H1 (cell line): ENCODE measurements around the gene RNFT2. TPM values are rescaled to one million over a fixed set of nuclear protein-coding genes. Genes with fewer than 3 reads are reported as not detected.
A peak's percentile ranks its signal among the peaks of the same experiment; 100 is the strongest.

Source experiments
- CTCF ChIA-PET: fragments of 300-600 bp; sonication (Branson Sonifier 250); formaldehyde crosslinking; loops from one replicate; lab custom pipeline; 2021; ENCODE audit not compliant: partially characterized antibody; lab: Charles Lee
- POLR2A ChIA-PET: fragments of 300-600 bp; sonication (Branson Sonifier 250); formaldehyde crosslinking; loops from one replicate; lab custom pipeline; 2021; ENCODE audit warnings: inconsistent platforms; ENCODE audit not compliant: partially characterized antibody; lab: Charles Lee
- DNase-seq, 2 experiments: peaks; one replicate each; pipeline versions ENCODE4 v3.0.0 to v3.0.0-alpha.2; 2010 to 2022; ENCODE audit warnings: low spot score in 2 of 2, low read depth in 1 of 2, mixed read lengths in 1 of 2
- FAIRE-seq: peaks from 2 replicates; lab custom pipeline; 2011; peaks lifted over from hg19 to GRCh38; lab: Jason Lieb, UNC
- H2AFZ ChIP-seq: 2 replicates; pipeline ENCODE4 v1.8.1; 2012; ENCODE audit warnings: low read length, inconsistent platforms
- H2AK5ac ChIP-seq: 2 replicates; pipeline ENCODE4 v1.6.1; 2013; ENCODE audit warnings: low read depth, low read length
- H2BK120ac ChIP-seq: replicated peaks from 2 replicates; pipeline ENCODE3; 2013; ENCODE audit warnings: low read depth, low read length, inconsistent platforms
- H2BK12ac ChIP-seq: 2 replicates; pipeline ENCODE4 v1.6.1; 2013; ENCODE audit warnings: low read depth, low read length
- H2BK15ac ChIP-seq: 2 replicates; pipeline ENCODE4 v1.6.1; 2013; ENCODE audit warnings: low read length
- H2BK20ac ChIP-seq: 2 replicates; pipeline ENCODE4 v1.6.1; 2013; ENCODE audit warnings: low read length
- H2BK5ac ChIP-seq: 2 replicates; pipeline ENCODE4 v1.6.1; 2013; ENCODE audit warnings: low read depth, low read length
- H3K14ac ChIP-seq: 2 replicates; pipeline ENCODE4 v1.6.1; 2013; ENCODE audit warnings: inconsistent platforms; ENCODE audit not compliant: insufficient read length
- H3K18ac ChIP-seq: 2 replicates; pipeline ENCODE4 v1.6.1; 2013; ENCODE audit warnings: low read length; ENCODE audit errors: extremely low read depth
- H3K23ac ChIP-seq: 2 replicates; pipeline ENCODE4 v1.6.1; 2013; ENCODE audit warnings: inconsistent platforms; ENCODE audit not compliant: insufficient read length
- H3K23me2 ChIP-seq: 2 replicates; pipeline ENCODE4 v1.6.1; 2013; ENCODE audit warnings: low read depth, low read length
- H3K27ac ChIP-seq: 2 replicates; pipeline ENCODE4 v1.6.1; 2011; ENCODE audit warnings: low read depth, low read length, inconsistent platforms
- H3K27me3 ChIP-seq, 4 experiments: replicated peaks in 1 of 4; 1 replicate in 1 of 4; 2 replicates in 3 of 4; pipeline versions ENCODE4 v1.6.1 to v1.8.1; 2011 to 2013; ENCODE audit warnings: low read length in 3 of 4, mild to moderate bottlenecking in 3 of 4, inconsistent platforms in 2 of 4, mixed read lengths in 2 of 4, moderate library complexity in 1 of 4; ENCODE audit not compliant: control insufficient read depth in 3 of 4, insufficient read depth in 3 of 4; ENCODE audit errors: extremely low read depth in 1 of 4
- H3K36me3 ChIP-seq, 4 experiments: 2 replicates each; pipeline versions ENCODE4 v1.6.1 to v1.8.1; 2011 to 2013; ENCODE audit warnings: mild to moderate bottlenecking in 4 of 4, low read length in 3 of 4, moderate library complexity in 2 of 4, control low read depth in 1 of 4, inconsistent platforms in 1 of 4; ENCODE audit not compliant: insufficient read depth in 4 of 4, control insufficient read depth in 2 of 4
- H3K4ac ChIP-seq: replicated peaks from 2 replicates; pipeline ENCODE3; 2013; ENCODE audit warnings: low read length, low read depth, mixed read lengths, inconsistent platforms; ENCODE audit not compliant: insufficient read length
- H3K4me1 ChIP-seq, 4 experiments: replicated peaks in 1 of 4; 1 replicate in 1 of 4; 2 replicates in 3 of 4; pipeline versions ENCODE4 v1.6.1 to v1.8.1; 2011 to 2013; ENCODE audit warnings: low read length in 3 of 4, inconsistent platforms in 2 of 4, mixed read lengths in 1 of 4; ENCODE audit not compliant: insufficient read depth in 4 of 4, control insufficient read depth in 3 of 4
- H3K4me2 ChIP-seq, 2 experiments: 2 replicates each; pipeline versions ENCODE4 v1.6.1 to v1.8.1; 2011 to 2013; ENCODE audit warnings: low read depth in 2 of 2, low read length in 2 of 2, control low read depth in 1 of 2, inconsistent platforms in 1 of 2, mild to moderate bottlenecking in 1 of 2; ENCODE audit not compliant: insufficient read depth in 1 of 2
- H3K4me3 ChIP-seq, 4 experiments: fragments of 200-600, 300-600 bp in 1 of 4; sonication (generic), shearing (Covaris generic), sonication (Bioruptor Twin) in 1 of 4; 2 replicates each; pipeline versions ENCODE4 v1.5.1 to v1.8.1; 2011 to 2016; ENCODE audit warnings: low read length in 4 of 4, low read depth in 3 of 4, control low read depth in 2 of 4, inconsistent platforms in 2 of 4, mild to moderate bottlenecking in 2 of 4, mixed read lengths in 1 of 4, moderate library complexity in 1 of 4; ENCODE audit not compliant: insufficient read depth in 2 of 4; ENCODE audit errors: extremely low read depth in 1 of 4
- H3K56ac ChIP-seq: replicated peaks from 2 replicates; pipeline ENCODE3; 2013; ENCODE audit warnings: low read depth, mild to moderate bottlenecking, mixed read lengths, low read length, inconsistent platforms; ENCODE audit not compliant: insufficient read length
- H3K79me1 ChIP-seq: 2 replicates; pipeline ENCODE4 v1.6.1; 2013; ENCODE audit warnings: low read depth, low read length, control low read depth
- H3K79me2 ChIP-seq, 2 experiments: 2 replicates each; pipeline versions ENCODE4 v1.6.1 to v1.8.1; 2012 to 2013; ENCODE audit warnings: low read length in 2 of 2, mild to moderate bottlenecking in 2 of 2, inconsistent platforms in 1 of 2; ENCODE audit not compliant: insufficient read depth in 2 of 2, control insufficient read depth in 1 of 2
- H3K9ac ChIP-seq, 4 experiments: replicated peaks in 1 of 4; 1 replicate in 1 of 4; 2 replicates in 3 of 4; pipeline versions ENCODE4 v1.6.1 to v1.8.1; 2011 to 2013; ENCODE audit warnings: low read depth in 3 of 4, low read length in 3 of 4, control low read depth in 2 of 4, mild to moderate bottlenecking in 2 of 4, moderate library complexity in 2 of 4, inconsistent platforms in 1 of 4; ENCODE audit errors: extremely low read depth in 1 of 4
- H3K9me3 ChIP-seq, 2 experiments: 2 replicates each; pipeline versions ENCODE4 v1.6.1 to v1.8.1; 2012 to 2013; ENCODE audit warnings: mild to moderate bottlenecking in 2 of 2, moderate library complexity in 2 of 2, control low read depth in 1 of 2, inconsistent platforms in 1 of 2, low read depth in 1 of 2, low read length in 1 of 2, mixed read lengths in 1 of 2; ENCODE audit not compliant: insufficient read depth in 2 of 2
- H4K20me1 ChIP-seq, 2 experiments: replicated peaks in 1 of 2; 2 replicates each; pipeline versions ENCODE3 to v1.8.1; 2011 to 2013; ENCODE audit warnings: inconsistent platforms in 2 of 2, low read length in 2 of 2, mild to moderate bottlenecking in 1 of 2; ENCODE audit not compliant: insufficient read depth in 2 of 2, control insufficient read depth in 1 of 2
- H4K5ac ChIP-seq: 2 replicates; pipeline ENCODE4 v1.6.1; 2013; ENCODE audit warnings: low read length, low read depth, mixed read lengths, inconsistent platforms; ENCODE audit not compliant: insufficient read length
- H4K8ac ChIP-seq: 2 replicates; pipeline ENCODE4 v1.8.0; 2013; ENCODE audit warnings: mild to moderate bottlenecking, moderate library complexity, low read length, inconsistent platforms; ENCODE audit not compliant: insufficient read depth; ENCODE audit errors: extremely low read depth
- H4K91ac ChIP-seq: replicated peaks from 2 replicates; pipeline ENCODE3; 2013; ENCODE audit warnings: low read length, mixed read lengths, inconsistent platforms; ENCODE audit not compliant: insufficient read length
- CHD2 ChIP-seq: IDR thresholded peaks from 2 replicates; pipeline ENCODE4 v1.6.1; 2012; ENCODE audit warnings: low read length, improper control_type of control experiment
- MAX ChIP-seq: IDR thresholded peaks from 2 replicates; pipeline ENCODE4 v1.6.1; 2012; ENCODE audit warnings: inconsistent platforms
- WGBS, 2 experiments: shearing (Covaris generic) in 1 of 2; methylation state at CpG; one replicate each; pipeline versions ENCODE4 v1.1.6 to v1.1.7; 2013 to 2015; ENCODE audit warnings: low lambda C conversion rate in 2 of 2, mixed read lengths in 2 of 2, inconsistent platforms in 1 of 2, low coverage in 1 of 2, missing lambda C conversion rate in 1 of 2; ENCODE audit not compliant: insufficient replicate concordance in 2 of 2, insufficient coverage in 1 of 2, insufficient read length in 1 of 2; ENCODE audit errors: extremely low coverage in 1 of 2, missing lambda C conversion rate in 1 of 2; 5-methylcytosine and 5-hydroxymethylcytosine counted together
- polyA plus RNA-seq, 7 experiments: library from polyadenylated mRNA; depleted of rRNA in 3 of 7; stranded (reverse) in 5 of 7; unstranded in 2 of 7; fragments of >200 nt in 5 of 7; fragments of 200-250 nt in 2 of 7; gene quantifications; 1 replicate in 5 of 7; 2 replicates in 1 of 7; 4 replicates in 1 of 7; pipeline versions ENCODE4 v1.2.1 to v1.2.3, GENCODE V29; 2011 to 2013; ENCODE audit warnings: missing spikeins in 2 of 7, mixed read lengths in 2 of 7
- total RNA-seq: library from RNA; stranded (reverse); fragmentation: NEBNext Ultra II Directional; extraction: Animal tissue kit (Norgen Biotek cat#: 25700); gene quantifications from 2 replicates; pipeline ENCODE4 v1.2.1, GENCODE V29; 2021
- TF ChIP-seq, protein P1 (sequence below), 3 experiments: IDR thresholded peaks; 1 replicate in 2 of 3; 2 replicates in 1 of 3; pipeline versions ENCODE4 v1.5.1 to v1.6.1; 2011; ENCODE audit warnings: low read length in 3 of 3, mild to moderate bottlenecking in 3 of 3, inconsistent platforms in 2 of 3, low read depth in 1 of 3, moderate library complexity in 1 of 3; ENCODE audit not compliant: insufficient read depth in 1 of 3; ENCODE audit errors: control extremely low read depth in 1 of 3

Gene RNFT2
- total and polyA plus RNA-seq, 2 of the 8 experiments (the other 6 are each of a cell fraction or from before 2014, with no cell fraction given): 14.2 to 33.1 TPM

GRCh38 chr12:116693286-116694227, 44.6 kb upstream of the RNFT2 start:
- Histone ChIP-seq H4K20me1 (no peaks in the 10 kb centered on the region), H3K27ac (no peak overlapping the region), H4K91ac (no peak overlapping the region), H3K9ac (peak overlapping the region in 1 of 4 experiments; percentile 8; a peak in 1 of 7 replicates), H3K14ac (no peak overlapping the region), H4K8ac (no peak overlapping the region), H3K56ac (no peak overlapping the region), H3K79me2 (no peaks in the 10 kb centered on the region), H3K36me3 (no peaks in the 10 kb centered on the region), H2AK5ac (no peak overlapping the region), H3K4ac (no peak overlapping the region), H3K4me2 (peak overlapping the region; percentile 68 to 74), H2BK12ac (no peak overlapping the region), H3K4me3 (peak overlapping the region; percentile 21 to 55 (median 32); a peak in 7 of 8 replicates), H3K18ac (no peak overlapping the region; the same call in 1 of the 2 replicates), H3K27me3 (peaks cover 0 to 10% (median 6%) of the 10 kb centered on the region in 4 experiments; a peak in 6 of 7 replicates), H3K23ac (no peak overlapping the region), H3K23me2 (0 out of 2 replicates have a peak, but pooled peaks cover 5% of the 10 kb centered on the region), H2BK120ac (no peak overlapping the region), H2BK15ac (no peak overlapping the region), H4K5ac (no peak overlapping the region), H3K9me3 (no peaks in the 10 kb centered on the region), H2BK20ac (no peak overlapping the region), H2BK5ac (no peak overlapping the region), H3K79me1 (no peaks in the 10 kb centered on the region), H3K4me1 (peaks cover 0 to 10% (median 4%) of the 10 kb centered on the region in 4 experiments; a peak in 5 of 7 replicates), H2AFZ (peak overlapping the region; percentile 43)
- DNase-seq: no peak
- WGBS, 2 experiments: 38% methylated on average over 34 of the region's 34 CpGs; no CpG with 5 or more reads in 1 of the 2 experiments
- no peak for TF ChIP-seq CHD2
- no peak for TF ChIP-seq MAX
- TF ChIP-seq, protein P1, sequence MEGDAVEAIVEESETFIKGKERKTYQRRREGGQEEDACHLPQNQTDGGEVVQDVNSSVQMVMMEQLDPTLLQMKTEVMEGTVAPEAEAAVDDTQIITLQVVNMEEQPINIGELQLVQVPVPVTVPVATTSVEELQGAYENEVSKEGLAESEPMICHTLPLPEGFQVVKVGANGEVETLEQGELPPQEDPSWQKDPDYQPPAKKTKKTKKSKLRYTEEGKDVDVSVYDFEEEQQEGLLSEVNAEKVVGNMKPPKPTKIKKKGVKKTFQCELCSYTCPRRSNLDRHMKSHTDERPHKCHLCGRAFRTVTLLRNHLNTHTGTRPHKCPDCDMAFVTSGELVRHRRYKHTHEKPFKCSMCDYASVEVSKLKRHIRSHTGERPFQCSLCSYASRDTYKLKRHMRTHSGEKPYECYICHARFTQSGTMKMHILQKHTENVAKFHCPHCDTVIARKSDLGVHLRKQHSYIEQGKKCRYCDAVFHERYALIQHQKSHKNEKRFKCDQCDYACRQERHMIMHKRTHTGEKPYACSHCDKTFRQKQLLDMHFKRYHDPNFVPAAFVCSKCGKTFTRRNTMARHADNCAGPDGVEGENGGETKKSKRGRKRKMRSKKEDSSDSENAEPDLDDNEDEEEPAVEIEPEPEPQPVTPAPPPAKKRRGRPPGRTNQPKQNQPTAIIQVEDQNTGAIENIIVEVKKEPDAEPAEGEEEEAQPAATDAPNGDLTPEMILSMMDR (IDR thresholded peaks at IDR 0.05; ENCODE audit: control extremely low read depth in 1 of 3, insufficient read depth in 1 of 3, low read depth in 1 of 3, low read length in 3 of 3): no peak
- ChIA-PET POLR2A (no interaction called here), CTCF (interaction anchor here (0.6 to 1.8 kb wide), 4 partner anchors 16 to 747 kb away, joined by 3 to 7 read pairs (median 4); no protein-coding TSS in a partner anchor)
- FAIRE-seq: no peak
